Measurements from ENCODE around the gene CHMP2B. TPM values are rescaled to one million over a fixed set of nuclear protein-coding genes. Genes with fewer than 3 reads are reported as not detected.

The CHMP2B gene
- total RNA-seq, 1 experiment from 2014 or later, result 54.3 TPM

DNA sequence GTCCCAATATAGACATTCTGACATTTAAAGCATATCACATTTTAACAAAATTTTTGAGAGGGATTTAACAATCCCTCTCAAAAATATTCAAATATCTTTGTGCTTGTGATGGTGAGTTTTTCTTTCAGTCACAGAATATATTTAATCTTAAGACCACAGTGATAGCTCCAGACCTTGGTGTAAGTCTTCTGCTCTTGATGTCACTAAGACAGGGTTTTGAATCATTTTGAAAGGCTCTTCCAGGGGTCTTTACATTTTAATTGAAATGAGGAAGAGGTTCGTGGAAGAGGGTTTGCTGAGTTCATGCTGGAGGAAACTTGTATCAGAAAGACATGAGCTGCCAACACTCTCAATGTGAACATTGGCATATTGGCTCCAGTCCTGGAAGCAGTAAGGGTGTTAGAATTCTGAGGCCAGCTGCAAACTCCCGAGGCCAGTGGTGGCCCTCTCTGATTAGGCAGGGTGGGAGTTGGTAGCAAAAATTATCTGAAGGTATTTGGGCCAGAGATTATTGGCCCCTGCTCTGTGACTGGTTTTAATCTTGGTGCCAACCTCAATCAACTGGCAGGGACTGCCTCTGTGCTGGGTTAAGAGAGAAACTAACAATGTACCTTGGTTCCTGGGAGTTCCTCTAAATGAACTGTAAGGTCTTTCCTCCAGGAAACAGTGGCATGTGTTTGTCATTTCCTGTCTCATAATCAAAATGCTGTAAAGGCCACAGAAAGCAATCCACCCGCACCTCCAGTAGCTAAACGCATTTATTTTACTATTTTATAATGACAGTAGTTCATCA lies 44.0 kb downstream of the CHMP2B start:
- RAD21 ChIA-PET (ENCODE audit: low non-redundant PET in 1 of 2, low total read pairs in 2 of 2, uncharacterized antibody in 2 of 2, unreplicated experiment in 2 of 2), result no interaction called here
- H3K9me3 ChIP-seq (ENCODE audit: control insufficient read depth in 1 of 2, insufficient read depth in 1 of 2, low read depth in 1 of 2, low read length in 2 of 2), result no peaks in the 10 kb centered on the region
- BruUV-seq (replicated peaks), result no TSS peak
- no peak for ATAC-seq
- TF ChIP-seq, protein P1, sequence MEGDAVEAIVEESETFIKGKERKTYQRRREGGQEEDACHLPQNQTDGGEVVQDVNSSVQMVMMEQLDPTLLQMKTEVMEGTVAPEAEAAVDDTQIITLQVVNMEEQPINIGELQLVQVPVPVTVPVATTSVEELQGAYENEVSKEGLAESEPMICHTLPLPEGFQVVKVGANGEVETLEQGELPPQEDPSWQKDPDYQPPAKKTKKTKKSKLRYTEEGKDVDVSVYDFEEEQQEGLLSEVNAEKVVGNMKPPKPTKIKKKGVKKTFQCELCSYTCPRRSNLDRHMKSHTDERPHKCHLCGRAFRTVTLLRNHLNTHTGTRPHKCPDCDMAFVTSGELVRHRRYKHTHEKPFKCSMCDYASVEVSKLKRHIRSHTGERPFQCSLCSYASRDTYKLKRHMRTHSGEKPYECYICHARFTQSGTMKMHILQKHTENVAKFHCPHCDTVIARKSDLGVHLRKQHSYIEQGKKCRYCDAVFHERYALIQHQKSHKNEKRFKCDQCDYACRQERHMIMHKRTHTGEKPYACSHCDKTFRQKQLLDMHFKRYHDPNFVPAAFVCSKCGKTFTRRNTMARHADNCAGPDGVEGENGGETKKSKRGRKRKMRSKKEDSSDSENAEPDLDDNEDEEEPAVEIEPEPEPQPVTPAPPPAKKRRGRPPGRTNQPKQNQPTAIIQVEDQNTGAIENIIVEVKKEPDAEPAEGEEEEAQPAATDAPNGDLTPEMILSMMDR (IDR thresholded peaks at IDR 0.05 in 2 of 3, conservative IDR thresholded peaks at IDR 0.05 in 1 of 3; ENCODE audit: borderline replicate concordance in 1 of 3, insufficient read depth in 1 of 3, low read depth in 2 of 3, low read length in 2 of 3), result no peak
- TF ChIP-seq POLR2A (IDR thresholded peaks at IDR 0.05; ENCODE audit: borderline replicate concordance, extremely low read depth, insufficient read depth, insufficient read length), result no peak
- TF ChIP-seq FOSL1 (IDR thresholded peaks at IDR 0.05; ENCODE audit: low read depth), result no peak
- no peak for TF ChIP-seq ELF1 (IDR thresholded peaks at IDR 0.05; ENCODE audit: borderline replicate concordance, low read depth)
- TF ChIP-seq CEBPB (IDR thresholded peaks at IDR 0.05; ENCODE audit: low read depth), result no peak
- no peak for TF ChIP-seq SRF (IDR thresholded peaks at IDR 0.05; ENCODE audit: low read depth)
- TF ChIP-seq RAD21 (IDR thresholded peaks at IDR 0.05; ENCODE audit: low read depth), result no peak
- TF ChIP-seq TCF7L2 (IDR thresholded peaks at IDR 0.05; ENCODE audit: borderline replicate concordance, extremely low read depth, insufficient read depth, insufficient read length), result no peak
- no peak for TF ChIP-seq POLR2AphosphoS5 (IDR thresholded peaks at IDR 0.05; ENCODE audit: low read depth, low read length)
- TF ChIP-seq EGR1 (IDR thresholded peaks at IDR 0.05; ENCODE audit: low read depth), result no peak
- TF ChIP-seq, protein P2, sequence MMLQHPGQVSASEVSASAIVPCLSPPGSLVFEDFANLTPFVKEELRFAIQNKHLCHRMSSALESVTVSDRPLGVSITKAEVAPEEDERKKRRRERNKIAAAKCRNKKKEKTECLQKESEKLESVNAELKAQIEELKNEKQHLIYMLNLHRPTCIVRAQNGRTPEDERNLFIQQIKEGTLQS (IDR thresholded peaks at IDR 0.05), result no peak
- no peak for TF ChIP-seq ZFX (IDR thresholded peaks at IDR 0.05)
- TF ChIP-seq YY1 (IDR thresholded peaks at IDR 0.05; ENCODE audit: extremely low read depth, insufficient replicate concordance, low read depth, low read length), result no peak
- TF ChIP-seq JUND (IDR thresholded peaks at IDR 0.05), result no peak
- no peak for TF ChIP-seq SP1 (IDR thresholded peaks at IDR 0.05; ENCODE audit: low read depth)
- TF ChIP-seq SIN3A (IDR thresholded peaks at IDR 0.05; ENCODE audit: low read depth), result no peak
- no peak for TF ChIP-seq EZH2 (IDR thresholded peaks at IDR 0.05)
- H3K27ac ChIP-seq (ENCODE audit: low read depth, low read length), result no peak overlapping the region
- no peaks in the 10 kb centered on the region for H3K36me3 ChIP-seq (ENCODE audit: control insufficient read depth in 1 of 2, insufficient read depth in 2 of 2, low read length in 2 of 2)
- no peak for DNase-seq (ENCODE audit: low read depth, low spot score)
- H2AFZ ChIP-seq (ENCODE audit: low read depth, low read length, poor library complexity, severe bottlenecking), result no peak overlapping the region
- intact Hi-C loops (cut with micrococcal nuclease), result no loop called here
- no peak overlapping the region for H3K9ac ChIP-seq (ENCODE audit: low read length)
- H3K9me2 ChIP-seq (ENCODE audit: insufficient read depth), result no peaks in the 10 kb centered on the region
- H3K79me2 ChIP-seq (ENCODE audit: insufficient read depth, low read length), result no peaks in the 10 kb centered on the region
- CTCF ChIA-PET, result interaction anchor here (1.3 to 1.6 kb wide), 2 partner anchors 10 to 12 kb away, joined by 4 to 6 read pairs; no protein-coding TSS in a partner anchor
- no peak overlapping the region for H3K4me3 ChIP-seq (replicated peaks in 1 of 2; ENCODE audit: low read depth in 1 of 2, low read length in 2 of 2)
- H3K4me1 ChIP-seq (ENCODE audit: control insufficient read depth in 1 of 2, insufficient read depth in 2 of 2, low read length in 2 of 2), result no peaks in the 10 kb centered on the region
- POLR2A ChIA-PET, result no interaction called here
- no peak overlapping the region for H3K4me2 ChIP-seq (ENCODE audit: low read length)
- no peaks in the 10 kb centered on the region for H4K20me1 ChIP-seq (ENCODE audit: insufficient read depth)
- no peaks in the 10 kb centered on the region for H3K27me3 ChIP-seq (ENCODE audit: insufficient read depth, low read length)

Measured in HCT116 (cell line).